Calu3 (cell line): ENCODE measurements around the gene PREX1. TPM values are rescaled to one million over a fixed set of nuclear protein-coding genes. Genes with fewer than 3 reads are reported as not detected.

Experiments
- BruUV-seq: library from RNA; stranded (reverse); fragments of 400-500 nt; replicated peaks from 2 replicates; lab custom pipeline; 2021; lab: Mats Ljungman, UMichigan
- CTCF ChIA-PET: fragments of 300-600 bp; sonication (Branson Sonifier 250); formaldehyde crosslinking; loops from one replicate; lab custom pipeline; 2022; ENCODE audit warnings: antibody characterized with exemption; lab: Charles Lee
- DNase-seq: peaks from one replicate; pipeline ENCODE4 v3.0.0; 2022
- H3K27ac Mint-ChIP-seq: one replicate; pipeline ENCODE4 v1.8.0; 2022; ENCODE audit warnings: mixed read lengths; ENCODE audit not compliant: unreplicated experiment
- H3K27me3 Mint-ChIP-seq: one replicate; pipeline ENCODE4 v1.8.0; 2022; ENCODE audit warnings: mixed read lengths; ENCODE audit not compliant: unreplicated experiment
- H3K36me3 Mint-ChIP-seq: one replicate; pipeline ENCODE4 v1.8.0; 2022; ENCODE audit warnings: mild to moderate bottlenecking, moderate library complexity, mixed read lengths; ENCODE audit not compliant: insufficient read depth, unreplicated experiment
- H3K4me1 Mint-ChIP-seq: one replicate; pipeline ENCODE4 v1.8.0; 2022; ENCODE audit warnings: mild to moderate bottlenecking, low read depth, mixed read lengths; ENCODE audit not compliant: unreplicated experiment
- H3K4me3 Mint-ChIP-seq: one replicate; pipeline ENCODE4 v1.8.0; 2022; ENCODE audit warnings: mild to moderate bottlenecking, low read depth, moderate library complexity, mixed read lengths; ENCODE audit not compliant: unreplicated experiment
- H3K9me3 Mint-ChIP-seq: one replicate; pipeline ENCODE4 v1.8.0; 2022; ENCODE audit warnings: low read depth, mixed read lengths; ENCODE audit not compliant: unreplicated experiment
- CTCF ChIP-seq: fragments of 200-600 bp; IDR thresholded peaks from one replicate; pipeline ENCODE4 v1.8.0; 2022; ENCODE audit warnings: antibody characterized with exemption; ENCODE audit not compliant: unreplicated experiment
- intact Hi-C: fragments of 100-400 bp; cut with micrococcal nuclease; formaldehyde crosslinking; loops from one replicate; pipeline ENCODE4 v1.10.0; 2022; ENCODE audit not compliant: unreplicated experiment
- total RNA-seq: library from RNA; stranded (reverse); gene quantifications from 2 replicates; pipeline ENCODE4 v1.2.3, GENCODE V29; 2022

Gene PREX1
- total RNA-seq, 1 experiment from 2014 or later: 0.31 TPM

- Mint-ChIP-seq H3K4me1 (no peaks in the 10 kb centered on the region), H3K9me3 (no peaks in the 10 kb centered on the region), H3K4me3 (no peak overlapping the region), H3K27ac (no peak overlapping the region), H3K27me3 (peaks cover 76% of the 10 kb centered on the region), H3K36me3 (no peaks in the 10 kb centered on the region)
- no TSS peak for BruUV-seq
- no peak for DNase-seq
- CTCF ChIA-PET: no interaction called here
- intact Hi-C loops: no loop called here
- TF ChIP-seq CTCF: no peak
Observed at GRCh38 chr20:48747840-48748414, 79.9 kb downstream of the PREX1 start.

- peaks cover 70% of the 10 kb centered on the region for H3K27me3 Mint-ChIP-seq
- no TSS peak for BruUV-seq
- H3K36me3 Mint-ChIP-seq: no peaks in the 10 kb centered on the region
- H3K4me1 Mint-ChIP-seq: no peaks in the 10 kb centered on the region
- no peak overlapping the region for H3K4me3 Mint-ChIP-seq
- DNase-seq: no peak
- CTCF ChIA-PET: interaction anchor here (0.9 kb wide), 1 partner anchor 88 kb away, joined by 3 read pairs; no protein-coding TSS in a partner anchor
- no peak for TF ChIP-seq CTCF
- no peaks in the 10 kb centered on the region for H3K9me3 Mint-ChIP-seq
- intact Hi-C loops: no loop called here
- H3K27ac Mint-ChIP-seq: no peak overlapping the region
Observed at GRCh38 chr20:48745330-48745729, 82.5 kb downstream of the PREX1 start.

GRCh38 chr20:48744515-48744914 is 83.3 kb downstream of the PREX1 start:
- BruUV-seq: no TSS peak
- H3K27me3 Mint-ChIP-seq: peaks cover 68% of the 10 kb centered on the region
- H3K4me3 Mint-ChIP-seq: no peak overlapping the region
- TF ChIP-seq CTCF: no peak
- no peaks in the 10 kb centered on the region for H3K9me3 Mint-ChIP-seq
- CTCF ChIA-PET: interaction anchor here (0.5 kb wide), 1 partner anchor 71 kb away, joined by 3 read pairs; no protein-coding TSS in a partner anchor
- no peak overlapping the region for H3K27ac Mint-ChIP-seq
- intact Hi-C loops: no loop called here
- no peak for DNase-seq
- no peaks in the 10 kb centered on the region for H3K36me3 Mint-ChIP-seq
- H3K4me1 Mint-ChIP-seq: no peaks in the 10 kb centered on the region

GRCh38 chr20:48743807-48744206 is 84.0 kb downstream of the PREX1 start:
- no peaks in the 10 kb centered on the region for H3K36me3 Mint-ChIP-seq
- CTCF ChIA-PET: no interaction called here

More at GRCh38 chr20:48743807-48744206, 84.0 kb downstream of the PREX1 start:
- no TSS peak for BruUV-seq
- peaks cover 68% of the 10 kb centered on the region for H3K27me3 Mint-ChIP-seq
- no peak for TF ChIP-seq CTCF
- intact Hi-C loops: no loop called here
- H3K27ac Mint-ChIP-seq: no peak overlapping the region
- H3K4me1 Mint-ChIP-seq: no peaks in the 10 kb centered on the region
- DNase-seq: no peak
- H3K9me3 Mint-ChIP-seq: no peaks in the 10 kb centered on the region
- H3K4me3 Mint-ChIP-seq: no peak overlapping the region
